GM19240 (cell line): ENCODE data around the gene ATP1A3.

Source experiments
- DNase-seq: peaks from one replicate; pipeline ENCODE4 v3.0.0; 2011; ENCODE audit warnings: low spot score; ENCODE audit not compliant: insufficient read length

The ATP1A3 gene

DNA sequence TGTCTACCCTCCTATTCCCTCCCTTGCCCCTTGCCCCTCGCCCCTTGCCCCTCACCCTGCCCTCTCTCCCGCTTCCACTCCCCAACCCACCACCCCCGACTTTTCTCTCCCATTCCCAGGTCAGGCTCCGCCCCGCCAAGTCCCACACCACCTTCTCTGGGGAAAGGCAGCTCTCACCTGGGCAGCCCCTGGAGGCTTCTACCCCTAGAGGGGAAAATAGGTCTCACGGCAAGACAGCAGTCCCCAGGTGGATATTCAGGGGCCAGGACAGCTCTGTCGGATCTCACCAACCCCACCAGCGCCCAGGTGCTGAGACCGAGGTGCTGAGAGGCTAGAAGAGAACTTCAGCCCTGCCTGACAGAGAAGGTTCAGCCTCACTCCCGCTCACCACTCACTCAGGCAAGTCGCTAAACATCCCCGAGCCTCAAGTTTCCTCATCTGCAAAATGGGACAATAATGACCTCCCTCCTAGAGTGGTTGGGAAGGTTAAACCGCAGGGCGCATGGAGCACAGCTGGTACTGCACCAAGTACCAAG is 64.4 kb downstream of the ATP1A3 start:
- no peak for DNase-seq

GRCh38 chr19:41928754-41929535 is 65.1 kb downstream of the ATP1A3 start:
- no peak for DNase-seq

- DNase-seq: no peak
These were observed 65.8 kb downstream of the ATP1A3 start, which contains the start of gene ERFL for GRCh38 chr19:41928221-41928683. ERFL (minus strand) TSS chr19:41928449; CDS start chr19:41912919, 15,530 bp downstream.

- no peak for DNase-seq
These were observed 66.4 kb downstream of the ATP1A3 start for GRCh38 chr19:41927497-41928192.

DNA sequence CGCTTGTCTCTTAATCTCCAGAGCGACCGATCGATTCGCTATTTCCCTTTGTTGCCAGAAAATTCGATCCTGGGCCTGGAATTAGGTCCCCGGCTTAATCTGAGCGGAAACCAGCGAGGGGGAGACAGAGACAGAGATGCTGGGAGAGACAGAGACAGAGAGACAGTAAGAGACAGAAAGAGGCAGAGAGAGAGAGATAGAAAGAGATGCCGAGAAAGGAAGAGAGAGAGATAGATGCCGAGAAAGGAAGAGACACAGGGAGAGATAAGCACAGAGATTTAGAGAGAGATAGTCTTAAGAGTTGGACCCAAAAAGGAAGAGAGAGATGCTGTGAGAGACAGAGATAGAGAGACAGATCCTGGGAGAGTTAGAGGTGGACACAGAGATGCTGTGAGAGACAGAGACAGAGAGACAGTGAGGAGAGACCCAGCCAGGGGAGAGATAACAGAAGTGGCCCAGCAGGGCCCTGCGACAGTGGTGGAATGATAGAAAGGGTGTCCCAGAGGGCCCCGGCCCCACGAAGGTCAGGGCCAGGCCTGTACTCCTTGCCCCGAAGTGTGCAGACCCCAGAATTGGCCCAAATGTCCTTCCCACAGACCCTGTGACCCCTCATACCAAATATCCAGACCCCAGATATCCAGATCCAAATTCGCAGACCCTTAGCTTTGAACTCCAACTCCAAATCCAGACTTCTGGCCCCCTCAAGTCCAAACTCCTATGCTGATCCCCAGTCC is 67.1 kb downstream of the ATP1A3 start:
- no peak for DNase-seq

DNA sequence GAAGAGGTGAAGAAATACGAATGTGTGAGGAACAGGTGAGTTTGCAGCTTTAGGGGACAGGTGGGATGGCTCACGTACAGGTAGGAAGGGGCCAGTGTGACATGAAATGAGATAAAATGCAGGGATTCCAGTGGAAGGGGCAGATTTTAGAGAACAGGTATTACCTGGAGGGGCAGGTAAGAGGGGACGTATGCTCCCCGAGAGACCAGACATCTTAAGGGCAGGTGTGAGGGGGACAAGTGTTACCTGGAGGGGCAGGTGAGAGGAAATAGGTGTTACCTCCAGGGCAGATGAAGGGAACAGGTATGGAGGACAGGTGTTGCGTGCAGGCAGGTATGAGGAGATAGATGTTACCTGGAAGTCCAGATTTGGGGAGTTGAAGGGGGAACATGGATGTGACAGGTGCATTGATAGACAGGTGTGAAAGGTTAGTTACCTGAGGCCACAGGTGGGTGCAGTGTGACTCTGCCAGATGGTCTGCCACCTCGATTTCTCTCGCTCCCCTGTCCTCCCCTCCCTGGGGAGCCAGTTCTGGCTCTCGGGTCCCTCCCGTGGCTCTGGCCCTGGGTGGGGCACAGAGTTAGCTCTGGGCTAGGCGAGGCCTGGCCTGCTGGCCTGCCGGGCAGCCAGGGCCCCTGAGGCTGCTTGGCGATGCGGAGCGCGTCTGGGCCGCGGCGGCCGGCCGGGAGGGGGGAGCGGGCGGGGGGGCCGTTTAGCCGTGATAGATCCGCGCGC is 67.8 kb downstream of the ATP1A3 start:
- DNase-seq: no peak

GRCh38 chr19:41925208-41926003 is 68.6 kb downstream of the ATP1A3 start:
- no peak for DNase-seq

GRCh38 chr19:41924151-41925145 is 69.6 kb downstream of the ATP1A3 start:
- no peak for DNase-seq

DNA sequence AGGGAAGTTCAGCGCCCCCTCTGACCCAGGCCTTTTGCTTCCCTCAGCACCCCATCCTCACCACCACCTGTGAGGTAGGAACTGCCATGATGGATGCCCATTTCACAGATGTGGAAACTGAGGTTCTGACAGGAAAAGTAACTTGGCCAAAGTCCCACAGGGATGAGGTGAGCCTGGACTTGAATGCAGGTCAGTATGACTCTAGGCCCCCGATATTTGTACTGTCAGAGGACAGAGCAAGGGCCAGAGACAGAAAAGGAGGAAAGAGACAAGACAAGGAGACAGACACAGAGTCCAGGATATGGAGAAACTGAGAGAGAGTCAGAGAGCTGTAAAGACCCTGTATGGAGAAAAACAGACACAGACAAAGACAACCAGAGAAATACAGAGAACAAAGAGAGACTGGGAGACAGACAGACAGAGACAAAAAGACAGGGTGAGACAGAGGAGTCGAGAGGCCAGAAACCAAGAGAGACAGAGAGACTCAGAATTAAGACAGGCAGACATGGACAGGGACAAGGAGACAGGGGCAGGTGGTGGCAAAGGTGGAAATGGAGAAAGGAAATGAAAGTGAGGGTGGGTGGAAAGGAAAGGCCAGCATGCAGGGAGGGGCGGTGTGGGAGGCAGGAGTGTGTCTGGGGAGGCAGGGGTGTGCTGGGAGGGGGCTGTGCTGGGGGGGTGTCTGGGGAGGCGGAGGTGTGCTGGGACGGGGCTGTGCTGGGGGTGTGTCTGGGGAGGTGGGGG is 70.8 kb downstream of the ATP1A3 start:
- no peak for DNase-seq

- no peak for DNase-seq
These were observed 71.4 kb downstream of the ATP1A3 start for GRCh38 chr19:41922585-41922984.

GRCh38 chr19:41921577-41922576 is 72.2 kb downstream of the ATP1A3 start:
- no peak for DNase-seq

- DNase-seq: no peak
These were observed 73.0 kb downstream of the ATP1A3 start for GRCh38 chr19:41920882-41921576.

DNA sequence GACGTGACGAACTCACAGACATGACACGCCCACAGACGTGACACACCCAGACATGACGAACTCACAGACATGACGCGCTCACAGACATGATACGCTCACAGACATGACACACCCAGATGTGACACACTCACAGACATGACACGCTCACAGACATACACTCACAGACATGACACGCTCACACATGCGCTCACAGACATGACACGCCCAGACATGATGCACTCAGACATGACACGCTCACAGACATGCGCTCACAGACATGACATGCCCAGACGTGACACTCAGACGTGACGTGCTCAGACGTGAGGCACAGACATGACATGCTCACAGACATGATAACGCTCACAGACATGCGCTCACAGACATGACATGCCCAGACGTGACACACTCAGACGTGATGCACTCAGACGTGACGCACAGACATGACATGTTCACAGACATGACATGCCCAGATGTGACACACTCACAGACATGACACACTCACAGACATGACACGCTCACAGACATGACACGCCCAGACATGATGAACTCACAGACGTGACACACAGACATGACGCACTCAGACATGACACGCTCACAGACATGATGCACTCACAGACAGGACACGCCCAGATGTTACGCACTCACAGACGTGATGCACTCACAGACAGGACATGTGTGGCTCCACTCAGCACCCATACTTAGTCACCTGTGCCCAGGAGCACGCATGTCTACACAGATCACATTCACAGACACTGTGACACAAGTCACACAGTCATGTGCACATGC is 73.9 kb downstream of the ATP1A3 start:
- no peak for DNase-seq

- no peak for DNase-seq
These were observed 75.3 kb downstream of the ATP1A3 start for GRCh38 chr19:41918653-41919244.

DNA sequence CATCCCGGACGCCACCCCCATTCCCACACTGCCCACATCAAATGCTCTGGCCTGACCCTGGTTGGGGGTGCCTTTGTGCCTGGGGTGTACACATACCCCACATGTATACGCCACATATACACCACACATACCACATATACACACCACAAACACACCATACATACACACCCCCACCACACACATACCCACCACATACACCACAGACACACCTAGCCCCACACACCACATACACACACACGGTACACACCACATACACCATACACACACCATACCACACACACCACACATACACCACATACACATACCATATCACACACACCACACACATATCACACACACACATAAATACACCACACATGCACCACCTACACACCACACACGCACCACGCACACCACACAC is 75.9 kb downstream of the ATP1A3 start:
- no peak for DNase-seq
